Body of pancreas (tissue), 4 donors: ENCODE measurements around the gene OR4C5.
"Not testable (repeated sequence)": the region's sequence is repeated elsewhere in the genome, so short reads cannot be mapped to it uniquely, and the experiment has no call there.

Experiments used
- CTCF ChIP-seq, 7 experiments: fragments of 450-650 bp in 4 of 7; fragments of 200-600 bp in 3 of 7; sonication (generic) in 3 of 7; IDR thresholded peaks; one replicate each; pipeline ENCODE4 v1.5.1; 2016 to 2019; ENCODE audit warnings: antibody characterized with exemption in 7 of 7
- POLR2A ChIP-seq, 3 donors: fragments of 450-650 bp; IDR thresholded peaks; one replicate each; pipeline ENCODE4 v1.6.1; 2016; ENCODE audit warnings: antibody characterized with exemption in 3 of 3, mild to moderate bottlenecking in 2 of 3

GRCh38 chr11:48324620-48325019 lies 41.6 kb downstream of the OR4C5 start, which contains the start of gene OR4C3:
- not testable (repeated sequence) for TF ChIP-seq POLR2A, CTCF (IDR thresholded peaks at IDR 0.05)
